ENCODE measurements around the gene CDK8. TPM values are rescaled to one million over a fixed set of nuclear protein-coding genes. Genes with fewer than 3 reads are reported as not detected.

CDK8 gene
- 10 to 100 TPM; 16.8 to 29.7 (median 25.3) TPM for polyA plus RNA-seq
- long read RNA-seq, donor 1, transcript CDK8-201 (13 exons, 3,055 nt): major isoform, 7 of 7 reads
- long read RNA-seq, donor 1, partial matches to known transcripts: 0 of 7 reads
- long read RNA-seq, donor 1, other reads (novel, unspliced or antisense): 0 of 7 reads
- long read RNA-seq, donor 2, partial matches to known transcripts: 0 of 1 reads
- long read RNA-seq, donor 2, other reads (novel, unspliced or antisense): 0 of 1 reads
- long read RNA-seq, donor 3, partial matches to known transcripts: 0 of 2 reads
- long read RNA-seq, donor 3, other reads (novel, unspliced or antisense): 0 of 2 reads
- long read RNA-seq, donor 4: 0 reads
- long read RNA-seq, donor 5: 0 reads
- long read RNA-seq, donor 6, partial matches to known transcripts: 0 of 2 reads
- long read RNA-seq, donor 6, other reads (novel, unspliced or antisense): 0 of 2 reads
- long read RNA-seq, donor 7: 0 reads
- long read RNA-seq, donor 8: 0 reads
- long read RNA-seq, donor 9, partial matches to known transcripts: 0 of 2 reads
- long read RNA-seq, donor 9, other reads (novel, unspliced or antisense): 0 of 2 reads
- long read RNA-seq, donor 10, partial matches to known transcripts: 0 of 3 reads
- long read RNA-seq, donor 10, other reads (novel, unspliced or antisense): 0 of 3 reads

DNA sequence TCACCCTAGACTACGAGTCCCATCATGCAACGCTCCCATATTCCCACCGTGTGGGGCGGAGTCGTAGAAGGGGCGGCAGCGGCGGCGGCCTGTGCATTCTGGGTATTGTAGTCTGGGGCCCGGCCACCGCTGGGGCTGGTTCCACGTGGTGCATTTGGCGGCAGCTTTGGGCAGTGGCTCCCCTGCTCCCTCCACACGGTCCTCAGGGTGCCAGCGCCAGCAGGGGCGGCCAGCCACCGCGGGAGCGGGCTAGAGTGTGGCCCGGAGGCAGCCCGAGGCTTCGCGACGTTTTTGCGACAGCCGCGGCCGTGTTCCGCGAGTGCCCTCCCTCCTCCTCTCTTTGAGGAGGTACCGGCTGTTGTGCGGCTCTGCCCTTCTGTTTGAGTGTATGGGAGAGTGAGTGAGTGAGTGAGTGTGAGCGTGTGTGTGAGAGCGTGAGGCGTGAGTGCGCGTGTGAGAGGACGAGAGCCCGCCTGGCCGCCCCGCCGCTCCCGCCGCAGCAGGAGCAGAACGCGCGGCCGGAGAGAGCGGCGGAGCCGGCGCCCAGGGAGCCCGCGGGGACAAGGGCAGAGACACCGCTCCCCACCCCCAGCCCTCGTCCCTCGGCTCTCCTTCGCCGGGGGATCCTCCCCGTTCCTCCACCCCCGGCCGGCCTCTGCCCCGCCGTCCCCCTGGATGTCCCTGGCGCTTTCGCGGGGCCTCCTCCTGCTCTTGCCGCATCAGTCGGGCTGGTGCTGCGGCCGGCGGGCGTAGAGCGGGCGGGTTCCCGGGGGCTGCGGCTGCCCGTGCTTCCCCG, at the start of gene CDK8:
TSS of gene CDK8 (plus strand) at position 343 of the 796 bp plus-strand sequence. CDS start 513 bp downstream, outside the sequence.
- Histone ChIP-seq H3K27me3 (ENCODE audit: control insufficient read depth in 3 of 3, insufficient read depth in 3 of 3, low read length in 3 of 3) (no peaks in the 10 kb centered on the region), H3K4me3 (ENCODE audit: low read depth in 1 of 3, low read length in 3 of 3) (peak within 1 kb of the TSS; percentile 65 to 97 (median 81)), H3K9me3 (ENCODE audit: control insufficient read depth in 2 of 2, insufficient read depth in 1 of 2, low read depth in 1 of 2, low read length in 1 of 2) (no peaks in the 10 kb centered on the region), H3K27ac (ENCODE audit: low read depth in 1 of 3, low read length in 2 of 3) (peak within 1 kb of the TSS; percentile 82 to 98 (median 97)), H3K36me3 (ENCODE audit: control insufficient read depth in 3 of 3, insufficient read depth in 2 of 3, low read depth in 1 of 3, low read length in 3 of 3) (no peaks in the 10 kb centered on the region), H3K4me1 (ENCODE audit: control insufficient read depth in 3 of 3, insufficient read depth in 2 of 3, low read depth in 1 of 3, low read length in 2 of 3) (no peaks in the 10 kb centered on the region)
- FAIRE-seq (no peak), DNase-seq (peak; percentile 92 to 99)
- 0 to 1% (median 0%) methylated on average over 54 to 79 of the region's 79 CpGs for WGBS, 3 donors

DNA sequence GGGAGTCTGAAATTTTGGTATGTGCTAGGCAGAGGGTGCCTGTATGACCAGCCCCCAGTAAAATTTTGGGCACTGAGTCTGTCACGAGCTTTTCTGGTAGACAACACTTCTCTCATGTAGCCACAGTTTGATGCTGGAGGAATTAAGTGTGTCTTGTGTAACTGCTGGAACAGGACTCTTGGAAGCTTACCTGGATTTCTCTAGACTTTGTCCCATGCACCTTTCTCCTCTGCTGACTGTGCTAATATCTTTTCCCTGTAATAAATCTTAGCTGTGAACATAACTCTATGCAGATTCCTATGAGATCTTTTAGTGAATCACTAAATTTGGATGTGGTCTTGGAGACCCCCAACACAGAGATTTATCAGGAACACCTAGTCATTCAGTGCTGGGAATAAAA, 45.6 kb upstream of the CDK8 start:
- Histone ChIP-seq H3K4me1 (ENCODE audit: control insufficient read depth in 3 of 3, insufficient read depth in 2 of 3, low read depth in 1 of 3, low read length in 2 of 3) (peaks cover 0 to 11% (median 4%) of the 10 kb centered on the region in 3 donors), H3K36me3 (ENCODE audit: control insufficient read depth in 3 of 3, insufficient read depth in 2 of 3, low read depth in 1 of 3, low read length in 3 of 3) (peaks cover 5 to 8% (median 6%) of the 10 kb centered on the region in 3 donors), H3K27ac (ENCODE audit: low read depth in 1 of 3, low read length in 2 of 3) (no peak overlapping the region), H3K9me3 (ENCODE audit: control insufficient read depth in 2 of 2, insufficient read depth in 1 of 2, low read depth in 1 of 2, low read length in 1 of 2) (no peaks in the 10 kb centered on the region), H3K4me3 (ENCODE audit: low read depth in 1 of 3, low read length in 3 of 3) (no peak overlapping the region), H3K27me3 (ENCODE audit: control insufficient read depth in 3 of 3, insufficient read depth in 3 of 3, low read length in 3 of 3) (no peaks in the 10 kb centered on the region)
- peak; percentile 64 to 69 for DNase-seq
- 96 to 100% (median 98%) methylated on average over 1 of the region's 1 CpG for WGBS, 3 donors
- no peak for FAIRE-seq

DNA sequence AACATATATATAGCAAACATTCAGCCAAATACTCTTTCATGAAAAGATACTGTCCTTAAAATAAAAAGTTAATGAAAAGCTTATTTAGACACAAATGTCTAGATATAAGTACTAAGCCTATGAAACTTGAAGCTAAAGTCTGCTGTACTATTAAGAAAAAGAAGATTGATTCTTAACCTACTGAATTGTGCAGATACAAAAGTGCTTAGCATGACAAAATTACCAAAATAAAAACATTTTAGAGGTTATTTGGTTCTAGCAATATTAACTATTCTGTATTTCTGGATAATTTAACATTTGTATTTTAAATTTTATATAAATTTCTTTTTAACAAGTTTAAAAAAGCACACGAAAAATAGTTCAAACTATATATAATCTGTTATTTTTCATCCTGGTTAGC, 40.6 kb upstream of the CDK8 start:
- Histone ChIP-seq H3K36me3 (ENCODE audit: control insufficient read depth in 3 of 3, insufficient read depth in 2 of 3, low read depth in 1 of 3, low read length in 3 of 3) (peaks cover 12 to 18% (median 16%) of the 10 kb centered on the region in 3 donors), H3K4me1 (ENCODE audit: control insufficient read depth in 3 of 3, insufficient read depth in 2 of 3, low read depth in 1 of 3, low read length in 2 of 3) (peaks cover 0 to 2% (median 0%) of the 10 kb centered on the region in 3 donors), H3K9me3 (ENCODE audit: control insufficient read depth in 2 of 2, insufficient read depth in 1 of 2, low read depth in 1 of 2, low read length in 1 of 2) (no peaks in the 10 kb centered on the region), H3K27me3 (ENCODE audit: control insufficient read depth in 3 of 3, insufficient read depth in 3 of 3, low read length in 3 of 3) (no peaks in the 10 kb centered on the region), H3K27ac (ENCODE audit: low read depth in 1 of 3, low read length in 2 of 3) (no peak overlapping the region), H3K4me3 (ENCODE audit: low read depth in 1 of 3, low read length in 3 of 3) (no peak overlapping the region)
- no peak for DNase-seq
- 81 to 92% (median 86%) methylated on average over 1 of the region's 1 CpG for WGBS, 3 donors
- peak; percentile 10 for FAIRE-seq

DNA sequence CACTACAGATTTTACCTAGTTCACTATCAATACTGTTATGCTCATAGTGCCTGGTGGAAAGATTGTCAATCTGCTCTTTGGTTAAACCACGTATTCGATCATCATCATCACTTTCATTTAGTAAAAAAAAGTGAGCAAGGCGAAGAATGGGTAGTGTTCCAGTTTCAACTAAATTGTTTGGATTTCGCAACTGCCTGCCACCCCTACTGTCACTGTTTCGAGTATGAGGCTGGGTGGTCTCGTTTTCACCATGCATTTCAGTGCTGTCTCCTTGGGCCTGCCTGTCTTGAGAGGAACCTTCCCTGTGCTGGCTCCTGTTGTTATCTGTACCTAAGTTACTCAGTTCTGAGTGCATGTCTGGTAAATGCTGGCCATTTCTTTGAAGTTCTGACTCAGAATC, 39.9 kb upstream of the CDK8 start:
- no peak overlapping the region for H3K4me3 ChIP-seq (ENCODE audit: low read depth in 1 of 3, low read length in 3 of 3)
- no peak for DNase-seq
- 91 to 96% (median 95%) methylated on average over 6 of the region's 6 CpGs for WGBS, 3 donors
- H3K36me3 ChIP-seq (ENCODE audit: control insufficient read depth in 3 of 3, insufficient read depth in 2 of 3, low read depth in 1 of 3, low read length in 3 of 3): peaks cover 12 to 19% (median 14%) of the 10 kb centered on the region in 3 donors
- FAIRE-seq: no peak
- H3K27me3 ChIP-seq (ENCODE audit: control insufficient read depth in 3 of 3, insufficient read depth in 3 of 3, low read length in 3 of 3): no peaks in the 10 kb centered on the region
- no peak overlapping the region for H3K27ac ChIP-seq (ENCODE audit: low read depth in 1 of 3, low read length in 2 of 3)
- H3K4me1 ChIP-seq (ENCODE audit: control insufficient read depth in 3 of 3, insufficient read depth in 2 of 3, low read depth in 1 of 3, low read length in 2 of 3): no peaks in the 10 kb centered on the region
- H3K9me3 ChIP-seq (ENCODE audit: control insufficient read depth in 2 of 2, insufficient read depth in 1 of 2, low read depth in 1 of 2, low read length in 1 of 2): no peaks in the 10 kb centered on the region

DNA sequence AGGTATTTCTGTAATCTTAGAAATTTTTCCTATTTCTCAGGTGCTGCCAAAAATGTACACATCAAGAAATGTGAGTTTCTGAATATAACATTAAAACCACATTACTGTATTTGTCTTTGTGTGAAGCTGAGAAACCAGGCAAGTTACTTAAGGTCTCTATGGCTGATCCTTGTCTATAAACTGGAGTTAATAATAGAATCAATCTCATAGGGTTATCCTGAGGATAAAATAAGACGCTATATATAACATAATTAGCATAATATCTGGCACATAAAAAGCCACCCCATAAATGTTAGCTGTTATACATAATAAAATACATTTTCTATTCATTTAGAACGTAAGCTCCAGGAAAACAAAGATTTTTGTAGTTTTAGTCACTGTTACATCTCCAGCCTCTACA, 37.9 kb upstream of the CDK8 start:
- WGBS, 3 donors: 94 to 98% (median 95%) methylated on average over 2 of the region's 2 CpGs
- FAIRE-seq (no peak), DNase-seq (no peak)
- no peaks in the 10 kb centered on the region for H3K27me3 ChIP-seq (ENCODE audit: control insufficient read depth in 3 of 3, insufficient read depth in 3 of 3, low read length in 3 of 3)
- no peaks in the 10 kb centered on the region for H3K9me3 ChIP-seq (ENCODE audit: control insufficient read depth in 2 of 2, insufficient read depth in 1 of 2, low read depth in 1 of 2, low read length in 1 of 2)
- no peak overlapping the region for H3K27ac ChIP-seq (ENCODE audit: low read depth in 1 of 3, low read length in 2 of 3)
- peaks cover 12 to 19% (median 14%) of the 10 kb centered on the region in 3 donors for H3K36me3 ChIP-seq (ENCODE audit: control insufficient read depth in 3 of 3, insufficient read depth in 2 of 3, low read depth in 1 of 3, low read length in 3 of 3)
- no peak overlapping the region for H3K4me3 ChIP-seq (ENCODE audit: low read depth in 1 of 3, low read length in 3 of 3)
- H3K4me1 ChIP-seq (ENCODE audit: control insufficient read depth in 3 of 3, insufficient read depth in 2 of 3, low read depth in 1 of 3, low read length in 2 of 3): peaks cover 0 to 3% (median 2%) of the 10 kb centered on the region in 3 donors

DNA sequence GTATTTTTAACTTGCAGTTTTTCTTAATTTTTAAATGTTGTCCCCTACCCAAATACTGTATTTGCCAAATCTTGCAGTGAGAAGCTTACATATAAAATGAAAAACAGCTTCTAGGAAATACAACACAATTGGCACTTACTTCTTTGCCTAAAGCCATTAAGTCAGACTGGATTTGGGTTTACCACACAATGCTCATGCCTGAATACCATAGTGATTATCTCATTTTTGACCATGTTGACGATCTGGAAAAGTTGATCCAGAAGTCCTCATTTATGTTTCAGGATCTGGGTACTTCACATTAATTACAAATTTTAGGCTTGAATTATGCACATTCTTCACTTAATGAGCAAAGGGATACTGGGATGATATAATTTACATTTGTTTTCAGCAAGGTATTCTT, 34.2 kb upstream of the CDK8 start:
- FAIRE-seq (no peak), DNase-seq (no peak)
- Histone ChIP-seq H3K4me3 (ENCODE audit: low read depth in 1 of 3, low read length in 3 of 3) (no peak overlapping the region), H3K4me1 (ENCODE audit: control insufficient read depth in 3 of 3, insufficient read depth in 2 of 3, low read depth in 1 of 3, low read length in 2 of 3) (peaks cover 0 to 3% (median 2%) of the 10 kb centered on the region in 3 donors), H3K36me3 (ENCODE audit: control insufficient read depth in 3 of 3, insufficient read depth in 2 of 3, low read depth in 1 of 3, low read length in 3 of 3) (peaks cover 7 to 12% (median 9%) of the 10 kb centered on the region in 3 donors), H3K9me3 (ENCODE audit: control insufficient read depth in 2 of 2, insufficient read depth in 1 of 2, low read depth in 1 of 2, low read length in 1 of 2) (no peaks in the 10 kb centered on the region), H3K27ac (ENCODE audit: low read depth in 1 of 3, low read length in 2 of 3) (no peak overlapping the region), H3K27me3 (ENCODE audit: control insufficient read depth in 3 of 3, insufficient read depth in 3 of 3, low read length in 3 of 3) (no peaks in the 10 kb centered on the region)
- 79 to 89% (median 85%) methylated on average over 1 of the region's 1 CpG for WGBS, 3 donors

DNA sequence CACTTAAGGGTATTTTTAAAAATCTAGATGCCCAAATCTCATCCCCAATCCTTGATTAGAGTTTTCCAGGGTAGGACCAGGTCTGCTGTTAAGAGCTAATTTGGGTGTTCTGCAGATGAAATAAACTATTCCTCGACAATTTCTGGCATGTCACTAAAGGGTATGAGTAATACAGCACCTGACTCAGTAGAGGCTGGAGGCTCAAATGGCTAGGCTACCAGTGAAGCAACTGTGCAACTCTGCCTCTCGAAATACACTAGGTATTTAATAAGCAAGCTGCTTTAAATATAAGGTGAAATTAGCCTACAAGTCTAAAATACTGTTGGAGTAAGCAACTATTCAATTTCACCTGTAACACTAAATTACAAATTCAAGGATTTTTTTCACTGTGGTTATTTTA, 33.4 kb upstream of the CDK8 start:
- Histone ChIP-seq H3K27ac (ENCODE audit: low read depth in 1 of 3, low read length in 2 of 3) (no peak overlapping the region), H3K27me3 (ENCODE audit: control insufficient read depth in 3 of 3, insufficient read depth in 3 of 3, low read length in 3 of 3) (no peaks in the 10 kb centered on the region), H3K4me3 (ENCODE audit: low read depth in 1 of 3, low read length in 3 of 3) (peak overlapping the region in 1 of 3 donors; percentile 18), H3K4me1 (ENCODE audit: control insufficient read depth in 3 of 3, insufficient read depth in 2 of 3, low read depth in 1 of 3, low read length in 2 of 3) (peaks cover 0 to 3% (median 2%) of the 10 kb centered on the region in 3 donors), H3K9me3 (ENCODE audit: control insufficient read depth in 2 of 2, insufficient read depth in 1 of 2, low read depth in 1 of 2, low read length in 1 of 2) (no peaks in the 10 kb centered on the region), H3K36me3 (ENCODE audit: control insufficient read depth in 3 of 3, insufficient read depth in 2 of 3, low read depth in 1 of 3, low read length in 3 of 3) (peaks cover 2 to 6% (median 4%) of the 10 kb centered on the region in 3 donors)
- FAIRE-seq (no peak), DNase-seq (peak in 1 of 2 donors; percentile 17)
- 53 to 70% (median 64%) methylated on average over 2 of the region's 2 CpGs for WGBS, 3 donors

DNA sequence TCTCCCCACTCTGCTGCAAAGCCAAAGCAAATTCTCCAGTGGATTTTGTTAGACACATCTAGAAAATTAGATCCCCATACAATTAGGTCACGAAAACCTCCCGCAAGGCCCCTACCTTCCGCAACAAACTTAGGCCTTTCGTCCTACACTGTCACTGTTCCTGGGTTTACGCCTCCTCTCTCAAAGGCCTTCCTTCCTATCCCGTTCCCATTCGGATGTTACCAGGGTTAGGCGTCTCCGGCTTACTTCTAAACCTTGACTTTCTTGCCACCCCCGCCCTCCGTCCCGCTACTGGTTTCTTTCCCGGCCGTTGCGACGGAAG, 32.6 kb upstream of the CDK8 start:
- FAIRE-seq (no peak), DNase-seq (no peak)
- Histone ChIP-seq H3K4me3 (ENCODE audit: low read depth in 1 of 3, low read length in 3 of 3) (peak overlapping the region; percentile 92 to 96 (median 95)), H3K9me3 (ENCODE audit: control insufficient read depth in 2 of 2, insufficient read depth in 1 of 2, low read depth in 1 of 2, low read length in 1 of 2) (no peaks in the 10 kb centered on the region), H3K27me3 (ENCODE audit: control insufficient read depth in 3 of 3, insufficient read depth in 3 of 3, low read length in 3 of 3) (no peaks in the 10 kb centered on the region), H3K36me3 (ENCODE audit: control insufficient read depth in 3 of 3, insufficient read depth in 2 of 3, low read depth in 1 of 3, low read length in 3 of 3) (peaks cover 2 to 6% (median 4%) of the 10 kb centered on the region in 3 donors), H3K27ac (ENCODE audit: low read depth in 1 of 3, low read length in 2 of 3) (peak overlapping the region; percentile 96 to 98 (median 97)), H3K4me1 (ENCODE audit: control insufficient read depth in 3 of 3, insufficient read depth in 2 of 3, low read depth in 1 of 3, low read length in 2 of 3) (peaks cover 0 to 3% (median 2%) of the 10 kb centered on the region in 3 donors)
- 0 to 1% (median 1%) methylated on average over 16 of the region's 16 CpGs for WGBS, 3 donors
